ENCODE results near the gene NTM.

- no peak for TF ChIP-seq POLR2A (IDR thresholded peaks at IDR 0.05)
- TF ChIP-seq, protein P1, sequence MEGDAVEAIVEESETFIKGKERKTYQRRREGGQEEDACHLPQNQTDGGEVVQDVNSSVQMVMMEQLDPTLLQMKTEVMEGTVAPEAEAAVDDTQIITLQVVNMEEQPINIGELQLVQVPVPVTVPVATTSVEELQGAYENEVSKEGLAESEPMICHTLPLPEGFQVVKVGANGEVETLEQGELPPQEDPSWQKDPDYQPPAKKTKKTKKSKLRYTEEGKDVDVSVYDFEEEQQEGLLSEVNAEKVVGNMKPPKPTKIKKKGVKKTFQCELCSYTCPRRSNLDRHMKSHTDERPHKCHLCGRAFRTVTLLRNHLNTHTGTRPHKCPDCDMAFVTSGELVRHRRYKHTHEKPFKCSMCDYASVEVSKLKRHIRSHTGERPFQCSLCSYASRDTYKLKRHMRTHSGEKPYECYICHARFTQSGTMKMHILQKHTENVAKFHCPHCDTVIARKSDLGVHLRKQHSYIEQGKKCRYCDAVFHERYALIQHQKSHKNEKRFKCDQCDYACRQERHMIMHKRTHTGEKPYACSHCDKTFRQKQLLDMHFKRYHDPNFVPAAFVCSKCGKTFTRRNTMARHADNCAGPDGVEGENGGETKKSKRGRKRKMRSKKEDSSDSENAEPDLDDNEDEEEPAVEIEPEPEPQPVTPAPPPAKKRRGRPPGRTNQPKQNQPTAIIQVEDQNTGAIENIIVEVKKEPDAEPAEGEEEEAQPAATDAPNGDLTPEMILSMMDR (IDR thresholded peaks at IDR 0.05) = no peak
Measured at GRCh38 chr11:132056689-132057088, 686.3 kb downstream of the NTM start.

Data from esophagus squamous epithelium (tissue), 4 donors.